Astrocyte (in vitro differentiated cells and primary cell): ENCODE results near the gene ATIC. TPM values are rescaled to one million over a fixed set of nuclear protein-coding genes. Genes with fewer than 3 reads are reported as not detected.

Experiments
- DNase-seq: peaks from one replicate; pipeline ENCODE4 v3.0.0-alpha.2; 2010; ENCODE audit warnings: low read depth
- FAIRE-seq: peaks from 2 replicates; lab custom pipeline; 2011; peaks lifted over from hg19 to GRCh38; lab: Jason Lieb, UNC
- H2AFZ ChIP-seq: 2 replicates; pipeline ENCODE4 v1.6.0; 2012; ENCODE audit warnings: low read depth, low read length, inconsistent platforms
- H3K27ac ChIP-seq: 2 replicates; pipeline ENCODE4 v1.5.1; 2011; ENCODE audit warnings: low read depth, low read length, inconsistent platforms
- H3K27me3 ChIP-seq: 2 replicates; pipeline ENCODE4 v1.6.0; 2011; ENCODE audit warnings: low read length, inconsistent platforms; ENCODE audit not compliant: insufficient read depth
- H3K36me3 ChIP-seq: 2 replicates; pipeline ENCODE4 v1.5.1; 2011; ENCODE audit warnings: low read length, inconsistent platforms; ENCODE audit not compliant: insufficient read depth
- H3K4me1 ChIP-seq: 2 replicates; pipeline ENCODE4 v1.5.1; 2011; ENCODE audit warnings: low read length, inconsistent platforms; ENCODE audit not compliant: insufficient read depth
- H3K4me2 ChIP-seq: 2 replicates; pipeline ENCODE4 v1.6.0; 2012; ENCODE audit warnings: low read length, inconsistent platforms
- H3K4me3 ChIP-seq: 2 replicates; pipeline ENCODE4 v1.5.1; 2011; ENCODE audit warnings: low read depth, mild to moderate bottlenecking, low read length, inconsistent platforms; ENCODE audit not compliant: insufficient read depth
- H3K79me2 ChIP-seq: 2 replicates; pipeline ENCODE4 v1.6.0; 2012; ENCODE audit warnings: mild to moderate bottlenecking, low read length, inconsistent platforms; ENCODE audit not compliant: insufficient read depth
- H3K9ac ChIP-seq: 2 replicates; pipeline ENCODE4 v1.6.0; 2012; ENCODE audit warnings: mild to moderate bottlenecking, low read length, inconsistent platforms
- H3K9me3 ChIP-seq: 2 replicates; pipeline ENCODE4 v1.5.1; 2012; ENCODE audit warnings: low read depth, mild to moderate bottlenecking, low read length, inconsistent platforms; ENCODE audit not compliant: insufficient read depth
- H4K20me1 ChIP-seq: 2 replicates; pipeline ENCODE4 v1.6.0; 2012; ENCODE audit warnings: low read length, inconsistent platforms; ENCODE audit not compliant: insufficient read depth
- H3K27ac Mint-ChIP-seq: one replicate; pipeline ENCODE4 v1.8.0; 2021; ENCODE audit warnings: mild to moderate bottlenecking, mixed read lengths; ENCODE audit not compliant: unreplicated experiment
- H3K27me3 Mint-ChIP-seq: one replicate; pipeline ENCODE4 v1.8.0; 2021; ENCODE audit warnings: low read depth, mixed read lengths; ENCODE audit not compliant: unreplicated experiment
- H3K36me3 Mint-ChIP-seq: one replicate; pipeline ENCODE4 v1.8.0; 2021; ENCODE audit warnings: low read depth, mixed read lengths; ENCODE audit not compliant: unreplicated experiment
- H3K4me1 Mint-ChIP-seq: one replicate; pipeline ENCODE4 v1.8.0; 2021; ENCODE audit warnings: low read depth, mixed read lengths; ENCODE audit not compliant: unreplicated experiment
- H3K4me3 Mint-ChIP-seq: one replicate; pipeline ENCODE4 v1.8.0; 2021; ENCODE audit warnings: mild to moderate bottlenecking, moderate library complexity, mixed read lengths; ENCODE audit not compliant: unreplicated experiment
- H3K9me3 Mint-ChIP-seq: one replicate; pipeline ENCODE4 v1.8.0; 2021; ENCODE audit warnings: mild to moderate bottlenecking, mixed read lengths; ENCODE audit not compliant: unreplicated experiment
- EZH2 ChIP-seq: IDR thresholded peaks from 2 replicates; pipeline ENCODE4 v1.6.1; 2012; ENCODE audit warnings: mild to moderate bottlenecking, low read length, inconsistent platforms; ENCODE audit not compliant: insufficient read depth
- total RNA-seq: library from RNA; stranded (reverse); gene quantifications from 2 replicates; pipeline ENCODE4 v1.2.1, GENCODE V29; 2021
- TF ChIP-seq, protein P1 (sequence below): IDR thresholded peaks from 2 replicates; pipeline ENCODE4 v1.5.1; 2011; ENCODE audit warnings: low read depth, mild to moderate bottlenecking, inconsistent platforms, low read length, moderate library complexity; ENCODE audit not compliant: insufficient read depth

The ATIC gene
- total RNA-seq, 1 donor from 2014 or later: 61.1 TPM

GRCh38 chr2:215370112-215370965 is 58.5 kb downstream of the ATIC start:
- Histone ChIP-seq H3K27ac (peak overlapping the region; percentile 42), H3K4me1 (peaks cover 12% of the 10 kb centered on the region), H2AFZ (no peak overlapping the region), H3K4me2 (peak overlapping the region; percentile 16), H3K4me3 (no peak overlapping the region), H3K9ac (peak overlapping the region; percentile 22), H3K79me2 (peaks cover 3% of the 10 kb centered on the region), H3K27me3 (no peaks in the 10 kb centered on the region), H4K20me1 (peaks cover 97% of the 10 kb centered on the region), H3K9me3 (no peaks in the 10 kb centered on the region), H3K36me3 (peaks cover 95% of the 10 kb centered on the region)
- H3K9me3 Mint-ChIP-seq: no peaks in the 10 kb centered on the region
- no peak overlapping the region for H3K4me3 Mint-ChIP-seq
- DNase-seq: no peak
- TF ChIP-seq, protein P1, sequence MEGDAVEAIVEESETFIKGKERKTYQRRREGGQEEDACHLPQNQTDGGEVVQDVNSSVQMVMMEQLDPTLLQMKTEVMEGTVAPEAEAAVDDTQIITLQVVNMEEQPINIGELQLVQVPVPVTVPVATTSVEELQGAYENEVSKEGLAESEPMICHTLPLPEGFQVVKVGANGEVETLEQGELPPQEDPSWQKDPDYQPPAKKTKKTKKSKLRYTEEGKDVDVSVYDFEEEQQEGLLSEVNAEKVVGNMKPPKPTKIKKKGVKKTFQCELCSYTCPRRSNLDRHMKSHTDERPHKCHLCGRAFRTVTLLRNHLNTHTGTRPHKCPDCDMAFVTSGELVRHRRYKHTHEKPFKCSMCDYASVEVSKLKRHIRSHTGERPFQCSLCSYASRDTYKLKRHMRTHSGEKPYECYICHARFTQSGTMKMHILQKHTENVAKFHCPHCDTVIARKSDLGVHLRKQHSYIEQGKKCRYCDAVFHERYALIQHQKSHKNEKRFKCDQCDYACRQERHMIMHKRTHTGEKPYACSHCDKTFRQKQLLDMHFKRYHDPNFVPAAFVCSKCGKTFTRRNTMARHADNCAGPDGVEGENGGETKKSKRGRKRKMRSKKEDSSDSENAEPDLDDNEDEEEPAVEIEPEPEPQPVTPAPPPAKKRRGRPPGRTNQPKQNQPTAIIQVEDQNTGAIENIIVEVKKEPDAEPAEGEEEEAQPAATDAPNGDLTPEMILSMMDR: no peak
- no peak for TF ChIP-seq EZH2
- no peaks in the 10 kb centered on the region for H3K27me3 Mint-ChIP-seq
- peak overlapping the region; percentile 87 for H3K27ac Mint-ChIP-seq
- peaks cover 50% of the 10 kb centered on the region for H3K36me3 Mint-ChIP-seq
- no peak for FAIRE-seq
- peaks cover 47% of the 10 kb centered on the region for H3K4me1 Mint-ChIP-seq

GRCh38 chr2:215371915-215372897 is 60.3 kb downstream of the ATIC start:
- Mint-ChIP-seq H3K27me3 (no peaks in the 10 kb centered on the region), H3K4me3 (peak overlapping the region; percentile 4), H3K4me1 (peaks cover 47% of the 10 kb centered on the region), H3K27ac (peak overlapping the region; percentile 75), H3K36me3 (peaks cover 52% of the 10 kb centered on the region), H3K9me3 (no peaks in the 10 kb centered on the region)
- H3K9me3 ChIP-seq: no peaks in the 10 kb centered on the region
- H3K79me2 ChIP-seq: peaks cover 3% of the 10 kb centered on the region
- H3K4me1 ChIP-seq: peaks cover 12% of the 10 kb centered on the region
- H4K20me1 ChIP-seq: peaks cover 100% of the 10 kb centered on the region
- no peak overlapping the region for H3K4me3 ChIP-seq
- DNase-seq: no peak
- no peaks in the 10 kb centered on the region for H3K27me3 ChIP-seq
- no peak overlapping the region for H3K27ac ChIP-seq
- H3K9ac ChIP-seq: no peak overlapping the region
- FAIRE-seq: no peak
- no peak overlapping the region for H2AFZ ChIP-seq
- TF ChIP-seq, protein P1: no peak
- TF ChIP-seq EZH2: no peak
- H3K36me3 ChIP-seq: peaks cover 97% of the 10 kb centered on the region
- H3K4me2 ChIP-seq: no peak overlapping the region
